HCT116 (cell line): ENCODE measurements around the gene APBB2. TPM values are rescaled to one million over a fixed set of nuclear protein-coding genes. Genes with fewer than 3 reads are reported as not detected.

Experiments used
- ATAC-seq: fragments of 200-7000 bp; cut with Tn5 transposase; 2 replicates; pipeline ENCODE4 v1.9.1; 2020; ENCODE audit warnings: mild to moderate bottlenecking, moderate library complexity
- BruUV-seq: library from RNA; stranded (reverse); fragments of 400-500 nt; replicated peaks from 2 replicates; lab custom pipeline; 2021; lab: Mats Ljungman, UMichigan
- CTCF ChIA-PET: fragments of 300-600 bp; sonication (Branson Sonifier 250); formaldehyde crosslinking; loops from one replicate; lab custom pipeline; 2021; ENCODE audit warnings: antibody characterized with exemption; lab: Charles Lee
- POLR2A ChIA-PET: fragments of 300-600, 350-600 bp; sonication (Branson Sonifier 250); formaldehyde crosslinking; loops from one replicate; lab custom pipeline; 2021; ENCODE audit warnings: antibody characterized with exemption; lab: Charles Lee
- RAD21 ChIA-PET, 2 experiments: fragments of 300-600 bp; sonication (Branson Sonifier 250); formaldehyde crosslinking; loops; one replicate each; lab custom pipeline; 2023; ENCODE audit warnings: low total read pairs in 2 of 2; ENCODE audit not compliant: uncharacterized antibody in 2 of 2, unreplicated experiment in 2 of 2, low non-redundant PET in 1 of 2; lab: Charles Lee
- DNase-seq: peaks from one replicate; pipeline ENCODE4 v3.0.0-alpha.2; 2010; ENCODE audit warnings: low read depth, low spot score
- H2AFZ ChIP-seq: fragments of 200-600 bp; shearing (Covaris generic), sonication (generic); 2 replicates; pipeline ENCODE4 v1.6.1; 2017; ENCODE audit warnings: low read depth, mixed run types, mixed read lengths, antibody characterized with exemption, low read length; ENCODE audit not compliant: poor library complexity, severe bottlenecking
- H3K27ac ChIP-seq: 2 replicates; pipeline ENCODE4 v1.5.1; 2012; ENCODE audit warnings: low read depth, low read length
- H3K27me3 ChIP-seq: fragments of 200-600 bp; sonication (generic); 2 replicates; pipeline ENCODE4 v1.6.1; 2016; ENCODE audit warnings: mixed run types, low read length, mixed read lengths; ENCODE audit not compliant: insufficient read depth
- H3K36me3 ChIP-seq, 2 experiments: fragments of 200-500 bp in 1 of 2; fragments of 200-600 bp in 1 of 2; sonication (Bioruptor generic) in 1 of 2; sonication (generic) in 1 of 2; 2 replicates each; pipeline versions ENCODE4 v1.5.1 to v1.6.1; 2014 to 2016; ENCODE audit warnings: low read length in 2 of 2, inconsistent platforms in 1 of 2, mixed read lengths in 1 of 2, mixed run types in 1 of 2; ENCODE audit not compliant: insufficient read depth in 2 of 2, control insufficient read depth in 1 of 2
- H3K4me1 ChIP-seq, 2 experiments: fragments of 200-600 bp in 1 of 2; sonication (generic) in 1 of 2; 2 replicates each; pipeline versions ENCODE4 v1.5.1 to v1.6.1; 2012 to 2017; ENCODE audit warnings: low read length in 2 of 2, inconsistent platforms in 1 of 2, mild to moderate bottlenecking in 1 of 2, mixed read lengths in 1 of 2, mixed run types in 1 of 2, moderate library complexity in 1 of 2; ENCODE audit not compliant: insufficient read depth in 2 of 2, control insufficient read depth in 1 of 2
- H3K4me2 ChIP-seq: fragments of 200-600 bp; sonication (generic); 2 replicates; pipeline ENCODE4 v1.6.1; 2017; ENCODE audit warnings: mixed run types, low read length, mixed read lengths
- H3K4me3 ChIP-seq, 2 experiments: fragments of 200-600 bp in 1 of 2; sonication (generic) in 1 of 2; replicated peaks in 1 of 2; 2 replicates each; pipeline ENCODE4 v1.5.1; 2011 to 2016; ENCODE audit warnings: low read length in 2 of 2, control low read depth in 1 of 2, low read depth in 1 of 2, mild to moderate bottlenecking in 1 of 2, mixed read lengths in 1 of 2, mixed run types in 1 of 2
- H3K79me2 ChIP-seq: fragments of 200-600 bp; sonication (generic); 2 replicates; pipeline ENCODE4 v1.6.1; 2017; ENCODE audit warnings: mild to moderate bottlenecking, mixed run types, low read length, moderate library complexity, mixed read lengths; ENCODE audit not compliant: insufficient read depth
- H3K9ac ChIP-seq: fragments of 200-600 bp; sonication (generic); 2 replicates; pipeline ENCODE4 v1.6.1; 2016; ENCODE audit warnings: low read length, mixed read lengths
- H3K9me2 ChIP-seq: fragments of 200-600 bp; sonication (generic), shearing (Covaris generic); 2 replicates; pipeline ENCODE4 v1.6.1; 2017; ENCODE audit warnings: mixed run types, mild to moderate bottlenecking, moderate library complexity; ENCODE audit not compliant: insufficient read depth
- H3K9me3 ChIP-seq, 2 experiments: fragments of 200-500 bp in 1 of 2; fragments of 200-600 bp in 1 of 2; sonication (Bioruptor generic) in 1 of 2; sonication (generic) in 1 of 2; 2 replicates each; pipeline ENCODE4 v1.6.1; 2014 to 2017; ENCODE audit warnings: low read length in 2 of 2, mixed read lengths in 2 of 2, inconsistent platforms in 1 of 2, low read depth in 1 of 2, mild to moderate bottlenecking in 1 of 2, mixed run types in 1 of 2, moderate library complexity in 1 of 2; ENCODE audit not compliant: control insufficient read depth in 1 of 2, insufficient read depth in 1 of 2
- H4K20me1 ChIP-seq: fragments of 200-600 bp; sonication (generic), shearing (Covaris generic); 2 replicates; pipeline ENCODE4 v1.6.1; 2017; ENCODE audit warnings: mixed run types, mild to moderate bottlenecking, moderate library complexity; ENCODE audit not compliant: insufficient read depth
- ATF3 ChIP-seq: IDR thresholded peaks from 2 replicates; pipeline ENCODE4 v1.6.1; 2012
- EZH2 ChIP-seq: fragments of 200-600 bp; sonication (generic); IDR thresholded peaks from 2 replicates; pipeline ENCODE4 v1.6.1; 2017; ENCODE audit warnings: antibody characterized with exemption, mixed run types
- MAX ChIP-seq: IDR thresholded peaks from 2 replicates; pipeline ENCODE4 v1.6.1; 2012
- REST ChIP-seq: IDR thresholded peaks from 2 replicates; pipeline ENCODE4 v1.6.1; 2012; ENCODE audit warnings: low read depth
- SRF ChIP-seq: IDR thresholded peaks from 2 replicates; pipeline ENCODE4 v1.6.1; 2012; ENCODE audit warnings: low read depth
- ZBTB33 ChIP-seq: IDR thresholded peaks from 2 replicates; pipeline ENCODE4 v1.6.1; 2011; ENCODE audit warnings: mild to moderate bottlenecking, low read length, moderate library complexity; ENCODE audit not compliant: insufficient replicate concordance; ENCODE audit errors: extremely low read depth
- intact Hi-C: fragments of 100-400 bp; cut with micrococcal nuclease; formaldehyde crosslinking; loops from 2 replicates; pipeline ENCODE4 v1.10.0; 2022
- total RNA-seq: library from RNA; stranded (reverse); gene quantifications from one replicate; pipeline ENCODE4 v1.2.1, GENCODE V29; 2021; ENCODE audit not compliant: unreplicated experiment

Gene APBB2
- total RNA-seq, 1 experiment from 2014 or later = 72.5 TPM

- H3K4me1 ChIP-seq = no peaks in the 10 kb centered on the region
- no TSS peak for BruUV-seq
- H3K9ac ChIP-seq = no peak overlapping the region
- ChIA-PET RAD21 (no interaction called here), POLR2A (no interaction called here)
- no peaks in the 10 kb centered on the region for H4K20me1 ChIP-seq
- intact Hi-C loops = no loop called here
- H3K4me3 ChIP-seq = no peak overlapping the region
- no peak for ATAC-seq
- no peak overlapping the region for H3K4me2 ChIP-seq
- H3K9me2 ChIP-seq = no peaks in the 10 kb centered on the region
- no peak overlapping the region for H3K27ac ChIP-seq
- no peak overlapping the region for H2AFZ ChIP-seq
- no peaks in the 10 kb centered on the region for H3K27me3 ChIP-seq
- H3K36me3 ChIP-seq = no peaks in the 10 kb centered on the region; a peak in 1 of 4 replicates
- H3K79me2 ChIP-seq = 0 out of 2 replicates have a peak, but pooled peaks cover 6% of the 10 kb centered on the region
- TF ChIP-seq MAX (no peak), SRF (no peak), ZBTB33 (no peak), EZH2 (no peak), REST (no peak), ATF3 (no peak)
- TF ChIP-seq, all 23 proteins: peak for 0
- CTCF ChIA-PET = no interaction called here
- DNase-seq = no peak
- no peaks in the 10 kb centered on the region for H3K9me3 ChIP-seq
Measured at GRCh38 chr4:40951026-40951425, 263.3 kb downstream of the APBB2 start.
